GM19035 (cell line): ENCODE measurements around the gene CBR1.

Source experiments
- ATAC-seq: cut with Tn5 transposase; IDR thresholded peaks from one replicate; pipeline ENCODE4 v1.9.1; 2021; ENCODE audit not compliant: unreplicated experiment

The CBR1 gene

GRCh38 chr21:36113647-36114428 is 44.0 kb downstream of the CBR1 start:
- no peak for ATAC-seq

- ATAC-seq: no peak
Observed at GRCh38 chr21:36115138-36115730, 45.4 kb downstream of the CBR1 start.

GRCh38 chr21:36117286-36117741 is 47.5 kb downstream of the CBR1 start:
- no peak for ATAC-seq

GRCh38 chr21:36120304-36120888 is 50.6 kb downstream of the CBR1 start:
- ATAC-seq: no peak
